ENCODE data around the gene MIF.
"Not testable (repeated sequence)": the region's sequence is repeated elsewhere in the genome, so short reads cannot be mapped to it uniquely, and the experiment has no call there.

The MIF gene

DNA sequence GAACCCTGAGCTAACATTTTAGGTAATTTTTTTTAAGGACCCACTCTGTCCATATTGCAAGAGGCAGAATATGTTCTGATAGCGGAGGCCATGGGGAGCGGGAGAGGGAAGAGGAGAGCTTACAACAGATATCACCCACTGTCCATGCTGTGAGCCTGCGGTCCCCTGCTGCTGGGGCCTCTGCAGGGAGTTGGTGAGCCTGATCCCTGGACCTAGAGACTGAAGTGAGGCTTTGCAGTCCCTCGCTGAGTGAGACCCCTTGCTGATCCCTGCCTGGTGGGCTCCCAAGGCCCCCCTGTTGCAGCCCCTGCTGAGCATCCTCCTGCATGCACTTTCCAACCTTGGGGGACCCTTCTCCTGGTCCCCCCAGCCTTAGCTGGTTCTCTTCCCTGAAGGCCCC lies 12.5 kb downstream of the MIF start:
- ChIA-PET POLR2A (no interaction called here), CTCF (no interaction called here)
- no peak for DNase-seq (ENCODE audit: extremely low spot score)
- TF ChIP-seq, protein P1, sequence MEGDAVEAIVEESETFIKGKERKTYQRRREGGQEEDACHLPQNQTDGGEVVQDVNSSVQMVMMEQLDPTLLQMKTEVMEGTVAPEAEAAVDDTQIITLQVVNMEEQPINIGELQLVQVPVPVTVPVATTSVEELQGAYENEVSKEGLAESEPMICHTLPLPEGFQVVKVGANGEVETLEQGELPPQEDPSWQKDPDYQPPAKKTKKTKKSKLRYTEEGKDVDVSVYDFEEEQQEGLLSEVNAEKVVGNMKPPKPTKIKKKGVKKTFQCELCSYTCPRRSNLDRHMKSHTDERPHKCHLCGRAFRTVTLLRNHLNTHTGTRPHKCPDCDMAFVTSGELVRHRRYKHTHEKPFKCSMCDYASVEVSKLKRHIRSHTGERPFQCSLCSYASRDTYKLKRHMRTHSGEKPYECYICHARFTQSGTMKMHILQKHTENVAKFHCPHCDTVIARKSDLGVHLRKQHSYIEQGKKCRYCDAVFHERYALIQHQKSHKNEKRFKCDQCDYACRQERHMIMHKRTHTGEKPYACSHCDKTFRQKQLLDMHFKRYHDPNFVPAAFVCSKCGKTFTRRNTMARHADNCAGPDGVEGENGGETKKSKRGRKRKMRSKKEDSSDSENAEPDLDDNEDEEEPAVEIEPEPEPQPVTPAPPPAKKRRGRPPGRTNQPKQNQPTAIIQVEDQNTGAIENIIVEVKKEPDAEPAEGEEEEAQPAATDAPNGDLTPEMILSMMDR (IDR thresholded peaks at IDR 0.05; ENCODE audit: control extremely low read depth, extremely low read depth, low read depth, missing control alignments) = no peak

DNA sequence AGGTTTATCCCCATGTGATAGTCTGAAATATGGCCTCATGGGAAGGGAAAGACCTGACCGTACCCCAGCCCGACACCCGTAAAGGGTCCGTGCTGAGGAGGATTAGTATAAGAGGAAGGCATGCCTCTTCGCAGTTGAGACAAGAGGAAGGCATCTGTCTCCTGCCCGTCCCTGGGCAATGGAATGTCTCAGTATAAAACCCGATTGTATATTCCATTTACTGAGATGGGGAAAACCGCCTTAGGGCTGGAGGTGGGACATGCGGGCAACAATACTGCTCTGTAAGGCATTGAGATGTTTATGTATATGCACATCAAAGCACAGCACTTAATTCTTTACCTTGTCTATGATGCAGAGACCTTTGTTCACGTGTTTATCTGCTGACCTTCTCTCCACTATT lies 13.2 kb downstream of the MIF start:
- DNase-seq (ENCODE audit: extremely low spot score); POLR2A ChIA-PET; CTCF ChIA-PET: not testable (repeated sequence)

DNA sequence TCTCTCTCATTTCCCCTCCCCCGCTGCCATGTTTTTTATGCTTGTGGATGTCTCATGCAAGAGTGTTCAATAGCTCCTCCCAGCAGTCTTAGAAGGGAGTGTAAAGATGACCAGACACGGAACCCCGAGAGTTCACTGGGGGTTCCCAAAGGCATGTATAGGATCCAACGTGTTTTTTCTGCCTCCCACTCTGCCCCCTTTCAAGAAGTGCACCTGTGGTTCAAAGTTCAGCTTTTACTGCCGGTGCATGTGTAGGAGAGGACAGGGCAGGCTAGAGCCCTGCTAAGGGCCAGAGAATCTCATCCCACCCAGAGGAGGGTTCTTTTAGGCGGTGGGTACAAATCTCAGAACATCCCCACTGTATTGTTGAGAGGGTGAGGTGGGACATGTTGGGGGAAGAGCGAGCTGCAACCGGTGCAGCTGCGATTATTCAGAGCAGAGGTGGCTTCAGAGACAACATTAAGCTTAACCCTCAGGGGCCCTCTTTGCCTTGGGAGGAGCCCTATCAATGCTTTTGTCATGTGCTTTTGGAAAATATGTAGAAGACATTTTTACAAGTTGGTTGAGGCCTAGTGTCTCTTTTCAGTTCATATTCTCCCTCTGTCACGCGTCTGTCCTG lies 14.5 kb downstream of the MIF start:
- TF ChIP-seq, protein P1 (IDR thresholded peaks at IDR 0.05; ENCODE audit: control extremely low read depth, extremely low read depth, low read depth, missing control alignments) = no peak
- POLR2A ChIA-PET = interaction anchor here (1.2 kb wide), 1 partner anchor 15 kb away, joined by 4 read pairs; the partner anchor contains the start of gene MIF
- CTCF ChIA-PET = interaction anchor here (1.5 to 1.7 kb wide), 2 partner anchors 10 to 14 kb away, joined by 6 to 8 read pairs; partner anchors contain the start of gene MIF
- DNase-seq (ENCODE audit: extremely low spot score) = no peak

DNA sequence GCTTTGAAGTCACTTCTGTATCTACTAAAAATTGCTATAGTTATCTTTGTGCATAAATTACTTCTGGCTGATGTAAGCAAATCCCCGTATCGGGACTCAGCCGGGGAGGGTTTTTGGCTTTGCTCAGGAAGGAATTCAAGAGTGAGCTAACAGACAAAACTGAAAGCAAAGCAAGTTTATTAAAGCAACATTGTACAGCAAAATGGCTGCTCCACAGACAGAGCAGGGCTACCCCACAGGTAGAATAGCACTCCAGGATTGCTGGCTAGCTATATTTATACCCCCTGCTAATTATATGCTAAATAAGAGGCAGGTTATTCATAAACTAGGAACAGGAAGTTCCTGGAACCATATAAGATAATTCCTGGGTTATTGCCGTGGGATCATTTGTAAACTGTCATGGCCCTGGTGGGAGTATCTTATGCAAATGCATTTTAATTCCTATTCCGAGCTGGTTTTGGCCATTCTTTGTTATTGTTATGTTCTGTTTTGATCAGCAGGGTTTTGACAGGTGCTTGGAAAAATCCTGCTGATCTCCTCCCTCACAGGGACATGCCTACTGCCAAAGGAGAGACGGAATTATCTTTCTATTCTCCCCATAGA lies 15.2 kb downstream of the MIF start:
- ChIA-PET CTCF (interaction anchor here (0.8 to 1.9 kb wide), 4 partner anchors 10 to 20 kb away, joined by 3 to 17 read pairs (median 7); partner anchors contain the start of gene MIF), POLR2A (interaction anchor here (1.2 kb wide), 1 partner anchor 16 kb away, joined by 4 read pairs; the partner anchor contains the start of gene MIF)
- DNase-seq (ENCODE audit: extremely low spot score) = no peak
- TF ChIP-seq, protein P1 (IDR thresholded peaks at IDR 0.05; ENCODE audit: control extremely low read depth, extremely low read depth, low read depth, missing control alignments) = no peak

DNA sequence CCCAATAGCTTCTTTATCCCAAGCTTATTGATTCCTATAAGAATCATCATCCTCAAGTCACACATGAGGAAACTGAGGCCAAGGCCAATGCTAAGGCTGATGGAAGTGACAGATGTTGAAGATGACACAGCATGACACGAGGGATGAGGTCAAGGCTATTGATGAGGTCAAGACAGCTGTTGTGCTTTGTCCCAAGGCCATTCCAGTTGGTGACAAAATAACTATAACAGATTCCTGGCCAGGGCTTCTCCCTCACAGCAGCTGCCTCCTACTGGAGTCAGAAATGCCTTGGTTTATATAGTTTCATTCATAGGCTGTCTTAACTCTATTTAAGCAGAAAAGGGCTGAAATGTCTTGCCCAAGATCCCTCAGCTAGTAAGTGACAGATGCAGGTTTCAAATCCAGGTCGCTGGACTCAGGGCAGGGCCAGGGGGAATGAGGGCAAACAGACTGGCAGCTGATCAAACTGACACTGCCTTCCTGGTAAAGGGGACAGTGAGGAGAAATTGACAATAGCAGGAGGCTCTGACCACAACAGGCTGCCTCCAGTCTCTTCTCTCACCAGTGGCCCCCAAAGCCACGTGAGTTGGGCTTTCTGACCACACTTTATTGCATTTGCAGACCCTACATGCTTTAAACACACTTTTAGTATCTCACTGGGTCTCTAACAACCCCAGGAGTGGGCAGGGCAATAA lies 16.5 kb downstream of the MIF start:
- ChIA-PET POLR2A (no interaction called here), CTCF (interaction anchor here (1.7 to 4.5 kb wide), 3 partner anchors 9 to 17 kb away, joined by 8 to 19 read pairs (median 17); partner anchors contain the start of gene MIF)
- TF ChIP-seq, protein P1 (IDR thresholded peaks at IDR 0.05; ENCODE audit: control extremely low read depth, extremely low read depth, low read depth, missing control alignments) = no peak
- no peak for DNase-seq (ENCODE audit: extremely low spot score)

DNA sequence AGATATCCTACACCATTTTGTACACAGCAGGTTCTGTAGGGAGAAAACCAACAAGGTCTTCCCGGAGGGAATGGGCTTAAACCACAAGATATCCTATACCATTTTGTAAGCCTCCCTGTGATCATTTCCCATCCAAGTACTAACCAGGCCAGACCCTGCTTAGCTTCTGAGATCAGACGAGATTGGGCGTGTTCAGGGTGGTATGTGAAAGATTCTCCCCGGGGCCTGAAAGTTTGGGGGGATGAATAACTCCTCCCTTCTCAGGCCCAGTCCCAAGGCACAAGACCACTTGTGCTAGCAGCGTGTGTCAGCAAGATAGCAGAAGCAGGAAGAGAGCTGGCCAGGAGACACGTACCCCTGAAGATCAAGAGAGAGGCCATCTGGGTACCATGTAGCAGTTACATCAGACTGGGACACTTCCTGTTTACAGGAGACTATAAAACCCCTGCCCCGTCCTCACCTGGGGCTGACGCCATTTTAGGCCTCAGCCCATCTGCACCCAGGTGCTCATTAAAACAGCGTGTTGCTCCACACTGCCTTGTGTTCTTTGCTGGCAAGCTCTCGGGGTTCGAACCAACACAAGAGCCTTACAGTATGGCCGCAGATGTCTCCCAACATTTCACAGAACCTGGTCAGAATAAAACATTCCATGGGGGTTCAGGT lies 17.3 kb downstream of the MIF start:
- TF ChIP-seq, protein P1 (IDR thresholded peaks at IDR 0.05; ENCODE audit: control extremely low read depth, extremely low read depth, low read depth, missing control alignments) = no peak
- POLR2A ChIA-PET = no interaction called here
- CTCF ChIA-PET = interaction anchor here (1.9 to 4.5 kb wide), 3 partner anchors 9 to 18 kb away, joined by 16 to 19 read pairs (median 17); partner anchors contain the start of gene MIF
- DNase-seq (ENCODE audit: extremely low spot score) = no peak

Measured in GM10248 (cell line).